A549 treated with RU486 at 1 μM for 4 hours (cell line): ENCODE results near the gene LMAN2L. TPM values are rescaled to one million over a fixed set of nuclear protein-coding genes. Genes with fewer than 3 reads are reported as not detected.

ENCODE experiments used
- total RNA-seq: library from RNA; stranded (reverse); fragments of 200-300 nt; extraction: Qiagen RNA extraction; gene quantifications from 5 replicates; pipeline ENCODE4 v1.2.3, GENCODE V29; 2022; ENCODE audit warnings: low read depth

The LMAN2L gene
- 20.2 to 24.1 TPM (median 22.8 TPM) in 5 replicates for total RNA-seq

GRCh38 chr2:96739633-96740428 is at the start of gene LMAN2L:
Gene LMAN2L (minus strand): TSS chr2:96740064. CDS start chr2:96740040, 24 bp downstream.

DNA sequence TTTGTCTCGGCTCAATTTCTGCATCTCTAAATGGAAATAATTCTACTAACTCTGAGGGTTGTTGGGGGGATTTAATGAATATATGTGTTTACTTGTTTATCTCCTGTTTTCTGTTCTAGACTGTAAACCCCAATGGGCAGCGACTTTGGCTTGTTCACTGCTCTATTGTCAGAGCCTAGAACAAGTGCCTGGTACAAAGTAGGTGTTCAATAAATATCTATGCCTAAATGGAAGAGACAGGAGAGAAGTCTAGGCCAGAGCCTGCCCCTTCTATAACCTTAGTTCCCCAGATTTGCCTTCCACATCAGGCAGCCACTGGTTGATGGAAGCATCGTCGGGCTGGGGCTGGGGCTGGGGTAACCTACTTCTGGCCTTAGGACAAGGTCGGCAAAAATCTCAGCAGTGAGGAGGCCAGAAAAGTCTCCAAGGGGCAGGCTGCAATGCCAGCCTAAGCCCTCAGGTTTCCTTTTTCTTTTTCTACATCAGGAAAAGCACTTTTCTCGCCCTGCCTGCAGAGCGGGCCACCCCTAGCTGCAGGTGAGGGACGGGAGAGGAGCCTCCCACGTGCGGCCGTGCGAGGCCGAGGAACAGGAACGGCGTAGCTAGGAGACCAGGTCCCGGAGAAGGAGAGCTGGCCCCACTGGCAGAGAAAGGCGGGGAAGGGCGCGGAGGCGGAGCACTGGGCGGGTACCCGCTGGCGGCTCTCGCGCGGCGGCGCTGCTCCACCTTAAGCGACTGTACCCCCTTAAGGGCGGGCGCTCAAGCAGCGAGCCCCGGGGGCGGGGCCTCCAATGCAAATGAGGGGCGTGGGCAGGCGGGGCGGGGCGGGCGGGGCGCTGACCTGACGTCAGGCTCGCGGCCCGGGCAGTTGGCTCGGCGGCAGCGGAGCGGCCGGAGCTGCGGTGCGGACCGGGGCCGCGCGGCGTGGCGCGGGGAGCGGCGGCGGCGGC is 20.4 kb upstream of the LMAN2L start, which contains the start of gene CNNM4:
CNNM4 (plus strand) TSS at position 867 of the 950 bp plus-strand sequence. CDS start 98 bp downstream, outside the sequence.

Other genes starting within 250 kb of the LMAN2L start
- 1.1 to 1.9 TPM (median 1.8 TPM) in 5 replicates for gene NEURL3, start 234.7 kb downstream of the LMAN2L start, total RNA-seq
- gene ARID5A, start 203.3 kb downstream of the LMAN2L start, total RNA-seq, result 8.0 to 11.6 TPM (median 10.2 TPM) in 5 replicates
- gene KANSL3, start 101.8 kb downstream of the LMAN2L start, total RNA-seq, result 27.9 to 32.2 TPM (median 30.2 TPM) in 5 replicates
- not detected in 5 replicates for gene FER1L5, start 97.3 kb downstream of the LMAN2L start, total RNA-seq
- 13.4 to 17.2 TPM (median 16.4 TPM) in 5 replicates for gene CNNM4, start 20.8 kb upstream of the LMAN2L start, total RNA-seq
- gene CNNM3, start 76.2 kb upstream of the LMAN2L start, total RNA-seq, result 10.6 to 16.0 TPM (median 15.8 TPM) in 5 replicates
- gene ANKRD23, start 104.0 kb upstream of the LMAN2L start, total RNA-seq, result 1.2 to 2.0 TPM (median 1.8 TPM) in 5 replicates
- 19.9 to 23.2 TPM (median 21.7 TPM) in 5 replicates for gene ANKRD39, start 118.0 kb upstream of the LMAN2L start, total RNA-seq
- 15.2 to 22.7 TPM (median 21.1 TPM) in 5 replicates for gene SEMA4C, start 130.0 kb upstream of the LMAN2L start, total RNA-seq
- not detected in 5 replicates for gene FAM178B, start 246.5 kb upstream of the LMAN2L start, total RNA-seq